GM12875 (cell line): ENCODE measurements around the gene IFT52.

Experiments
- H3K4me3 ChIP-seq: one replicate; pipeline ENCODE4 v1.5.1; 2011; ENCODE audit warnings: low read depth, low read length, control low read depth
- TF ChIP-seq, protein P1 (sequence below): IDR thresholded peaks from 2 replicates; pipeline ENCODE4 v1.5.1; 2011; ENCODE audit warnings: low read depth, mild to moderate bottlenecking, control low read depth, inconsistent platforms, low read length, moderate library complexity, borderline replicate concordance; ENCODE audit not compliant: insufficient read depth

IFT52 gene, protein sequence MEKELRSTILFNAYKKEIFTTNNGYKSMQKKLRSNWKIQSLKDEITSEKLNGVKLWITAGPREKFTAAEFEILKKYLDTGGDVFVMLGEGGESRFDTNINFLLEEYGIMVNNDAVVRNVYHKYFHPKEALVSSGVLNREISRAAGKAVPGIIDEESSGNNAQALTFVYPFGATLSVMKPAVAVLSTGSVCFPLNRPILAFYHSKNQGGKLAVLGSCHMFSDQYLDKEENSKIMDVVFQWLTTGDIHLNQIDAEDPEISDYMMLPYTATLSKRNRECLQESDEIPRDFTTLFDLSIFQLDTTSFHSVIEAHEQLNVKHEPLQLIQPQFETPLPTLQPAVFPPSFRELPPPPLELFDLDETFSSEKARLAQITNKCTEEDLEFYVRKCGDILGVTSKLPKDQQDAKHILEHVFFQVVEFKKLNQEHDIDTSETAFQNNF

DNA sequence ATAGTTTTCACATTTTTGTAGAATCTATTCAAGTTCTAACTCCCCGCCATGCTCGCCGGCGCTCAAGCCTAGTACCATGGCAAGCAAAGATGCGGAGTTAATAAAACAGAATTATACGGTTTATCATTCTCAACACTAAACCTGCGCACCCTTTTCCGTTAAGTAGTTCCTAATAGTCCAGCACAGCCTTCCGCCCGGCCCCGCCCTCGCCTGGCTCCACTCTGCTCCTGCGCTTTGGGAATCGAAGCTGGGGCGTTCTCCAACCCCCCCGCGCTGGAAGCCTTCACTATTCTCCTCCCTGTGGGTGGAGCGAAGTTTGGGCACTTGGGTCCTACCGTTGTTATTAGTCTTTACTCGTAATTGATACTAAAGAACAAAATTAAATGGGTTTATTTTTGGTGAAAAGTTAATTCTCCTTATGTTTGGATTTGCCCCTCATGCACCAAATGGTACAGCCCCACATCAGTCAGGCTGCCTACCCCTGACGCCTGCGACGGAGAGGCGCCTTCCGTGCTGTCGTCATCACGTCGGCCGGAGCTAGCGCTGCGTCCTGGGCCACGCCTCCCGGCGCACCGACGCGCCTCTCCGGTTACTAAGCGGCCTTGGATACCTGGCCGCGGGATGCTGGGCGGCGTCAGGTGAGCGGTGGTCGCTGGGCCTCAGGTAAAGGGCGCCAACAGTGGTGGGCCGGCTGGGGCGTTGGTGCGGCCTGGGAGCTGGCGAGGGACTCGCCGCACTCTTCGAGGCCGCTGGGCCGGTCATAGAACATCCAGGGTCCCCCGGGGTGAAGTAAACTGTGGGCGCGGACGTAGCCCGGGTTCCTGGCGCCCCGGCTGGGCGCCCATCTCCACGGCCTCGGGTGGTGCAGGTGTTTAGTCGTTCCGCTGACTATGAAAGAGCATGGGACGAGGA, at the start of gene IFT52:
Gene IFT52, plus strand, starts transcription at position 546 of the 912 bp plus-strand sequence. CDS start 3,762 bp downstream, outside the sequence.
- H3K4me3 ChIP-seq: peak within 1 kb of the TSS; percentile 64
- TF ChIP-seq, protein P1, sequence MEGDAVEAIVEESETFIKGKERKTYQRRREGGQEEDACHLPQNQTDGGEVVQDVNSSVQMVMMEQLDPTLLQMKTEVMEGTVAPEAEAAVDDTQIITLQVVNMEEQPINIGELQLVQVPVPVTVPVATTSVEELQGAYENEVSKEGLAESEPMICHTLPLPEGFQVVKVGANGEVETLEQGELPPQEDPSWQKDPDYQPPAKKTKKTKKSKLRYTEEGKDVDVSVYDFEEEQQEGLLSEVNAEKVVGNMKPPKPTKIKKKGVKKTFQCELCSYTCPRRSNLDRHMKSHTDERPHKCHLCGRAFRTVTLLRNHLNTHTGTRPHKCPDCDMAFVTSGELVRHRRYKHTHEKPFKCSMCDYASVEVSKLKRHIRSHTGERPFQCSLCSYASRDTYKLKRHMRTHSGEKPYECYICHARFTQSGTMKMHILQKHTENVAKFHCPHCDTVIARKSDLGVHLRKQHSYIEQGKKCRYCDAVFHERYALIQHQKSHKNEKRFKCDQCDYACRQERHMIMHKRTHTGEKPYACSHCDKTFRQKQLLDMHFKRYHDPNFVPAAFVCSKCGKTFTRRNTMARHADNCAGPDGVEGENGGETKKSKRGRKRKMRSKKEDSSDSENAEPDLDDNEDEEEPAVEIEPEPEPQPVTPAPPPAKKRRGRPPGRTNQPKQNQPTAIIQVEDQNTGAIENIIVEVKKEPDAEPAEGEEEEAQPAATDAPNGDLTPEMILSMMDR: no peak

DNA sequence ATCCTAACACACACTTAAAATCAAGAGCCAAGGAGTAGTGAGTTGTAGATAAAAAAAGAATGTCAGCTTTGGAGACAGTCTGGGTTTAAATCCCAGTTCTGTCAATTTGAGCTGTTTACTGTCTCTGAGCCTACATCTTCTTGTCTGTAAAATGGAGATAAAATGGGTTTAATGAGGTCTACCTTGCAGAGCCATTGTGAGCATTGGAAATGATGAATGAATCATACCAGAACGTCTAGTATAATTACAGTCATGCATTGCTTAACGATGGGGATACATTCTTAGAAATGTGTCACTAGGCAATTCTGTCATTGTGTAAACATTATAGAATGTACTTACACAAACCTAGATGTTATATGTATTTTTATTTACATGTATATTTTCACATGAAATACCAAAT, 49.5 kb upstream of the IFT52 start:
- H3K4me3 ChIP-seq: no peak overlapping the region
- TF ChIP-seq, protein P1: no peak

DNA sequence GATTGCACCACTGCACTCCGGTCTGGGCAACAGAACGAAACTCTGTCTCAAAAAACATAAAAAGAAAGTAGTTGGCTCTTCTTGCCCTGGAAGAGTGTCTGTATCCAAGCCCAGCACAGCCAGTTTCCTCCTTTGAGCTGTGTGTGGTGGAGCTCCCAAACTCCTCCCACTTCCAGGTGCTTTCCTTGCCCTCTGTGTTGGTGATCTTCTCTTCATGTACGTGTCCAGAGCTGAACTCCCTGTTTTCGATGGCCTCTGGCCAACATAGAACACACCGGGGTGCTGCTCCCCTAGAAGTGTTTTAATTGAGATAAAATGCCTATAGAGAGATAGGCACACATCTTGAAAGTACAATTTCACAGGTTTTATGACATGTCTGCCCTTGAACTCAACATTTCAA, 48.6 kb upstream of the IFT52 start:
- TF ChIP-seq, protein P1: no peak

DNA sequence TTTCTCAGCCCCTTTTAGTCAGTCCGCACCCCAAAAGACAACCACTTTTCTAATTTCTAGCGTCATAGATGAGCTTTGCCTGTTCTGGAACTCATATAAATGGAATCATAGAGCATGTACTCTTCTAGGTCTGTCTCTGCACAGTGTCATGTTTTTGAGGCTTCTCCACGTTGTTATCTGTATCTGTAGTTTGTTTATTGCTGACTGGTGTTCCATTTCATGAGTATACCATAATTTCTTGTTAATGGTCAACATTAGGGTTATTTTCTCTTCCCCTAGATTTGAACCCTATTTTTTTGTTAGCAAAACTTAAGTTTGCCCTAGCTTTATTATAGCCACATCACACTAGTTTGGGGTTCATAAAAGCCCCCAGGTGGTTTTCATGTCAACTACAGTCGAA, 48.1 kb upstream of the IFT52 start:
- H3K4me3 ChIP-seq: no peak overlapping the region
- TF ChIP-seq, protein P1: no peak

More for the DNA sequence above, 48.6 kb upstream of the IFT52 start:
- H3K4me3 ChIP-seq: no peak overlapping the region

DNA sequence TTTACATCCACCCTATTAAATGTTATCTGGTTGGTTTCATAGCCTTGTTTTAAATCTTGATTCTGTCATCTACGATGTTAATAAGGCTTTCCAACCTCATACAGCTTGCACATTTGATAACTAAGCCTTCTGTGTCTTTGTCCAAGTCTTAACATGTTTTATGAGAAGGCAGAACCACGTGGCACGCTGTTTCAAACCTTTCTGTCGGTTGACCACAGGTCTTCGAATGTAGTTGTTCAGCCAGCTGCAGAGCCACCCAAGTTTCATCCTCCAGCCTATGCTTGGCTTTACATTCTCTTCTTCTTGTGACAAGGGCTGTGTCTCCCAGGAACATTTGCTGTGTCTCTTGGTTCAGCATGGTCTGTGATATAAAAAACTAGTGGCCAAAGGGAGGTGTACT, 47.6 kb upstream of the IFT52 start:
- no peak overlapping the region for H3K4me3 ChIP-seq
- TF ChIP-seq, protein P1: no peak

DNA sequence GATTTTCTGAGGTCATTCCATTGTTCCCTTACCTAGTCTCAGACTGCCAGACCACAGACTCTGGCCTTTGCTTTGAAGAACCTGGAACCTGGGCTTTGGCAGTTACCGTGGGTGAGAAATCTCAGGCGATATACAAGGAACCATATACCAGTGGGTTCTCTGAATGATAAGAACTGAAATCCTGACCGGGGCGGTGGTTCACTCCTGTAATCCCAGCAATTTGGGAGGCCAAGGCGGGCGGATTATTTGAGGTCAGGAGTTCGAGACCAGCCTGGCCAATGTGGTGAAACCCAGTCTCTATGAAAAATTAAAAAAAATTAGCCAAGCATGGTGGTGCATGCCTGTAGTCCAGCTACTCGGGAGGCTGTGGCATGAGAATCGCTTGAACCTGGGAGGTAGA, 46.2 kb upstream of the IFT52 start:
- TF ChIP-seq, protein P1: no peak
- H3K4me3 ChIP-seq: no peak overlapping the region
